HG03280 (cell line): ENCODE measurements around the gene TAS2R20.

Experiments
- ATAC-seq: cut with Tn5 transposase; IDR thresholded peaks from one replicate; pipeline ENCODE4 v1.9.1; 2021; ENCODE audit warnings: mild to moderate bottlenecking, moderate library complexity; ENCODE audit not compliant: unreplicated experiment

TAS2R20 gene

GRCh38 chr12:10960211-10960610, 37.9 kb downstream of the TAS2R20 start:
- no peak for ATAC-seq

DNA sequence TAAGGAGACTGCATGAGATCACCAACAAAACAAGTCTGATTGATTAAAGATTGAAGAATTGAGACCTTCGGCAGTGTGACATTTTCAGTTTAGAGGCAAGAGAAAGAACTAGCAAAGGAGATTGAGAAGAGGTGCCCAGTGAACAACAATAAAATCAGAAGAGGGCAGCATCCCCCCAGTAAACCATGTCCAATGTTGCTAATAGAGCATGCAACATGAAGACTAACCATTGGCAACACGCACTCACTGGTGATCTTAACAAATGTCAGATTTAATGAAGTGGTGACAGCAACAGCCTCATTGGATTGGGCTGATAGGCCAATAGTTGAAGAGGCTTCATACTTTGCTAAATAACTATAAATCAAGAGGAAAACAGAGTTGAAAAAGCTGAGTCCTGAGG, 38.3 kb downstream of the TAS2R20 start:
- no peak for ATAC-seq

DNA sequence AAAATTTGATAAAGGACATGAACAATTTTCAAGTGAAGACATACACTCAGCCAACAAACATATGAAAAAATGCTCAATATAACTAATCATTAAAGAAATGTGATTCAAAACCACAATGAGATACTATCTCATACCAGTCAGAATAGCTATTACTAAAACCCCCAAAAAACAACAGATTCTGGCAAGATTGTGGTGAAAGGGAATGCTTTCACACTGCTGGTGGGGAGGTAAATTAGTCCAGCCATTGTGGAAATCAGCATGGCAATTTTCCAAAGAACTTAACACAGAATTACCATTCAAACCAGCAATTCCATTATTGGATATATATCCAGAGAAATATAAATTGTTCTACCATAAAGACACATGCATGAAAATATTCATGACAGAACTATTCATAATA, 40.4 kb downstream of the TAS2R20 start:
- no peak for ATAC-seq

GRCh38 chr12:10956085-10956484, 42.0 kb downstream of the TAS2R20 start:
- ATAC-seq: no peak

GRCh38 chr12:10952645-10953044, 45.5 kb downstream of the TAS2R20 start:
- no peak for ATAC-seq
